ENCODE data around the gene MME. TPM values are rescaled to one million over a fixed set of nuclear protein-coding genes. Genes with fewer than 3 reads are reported as not detected.

The MME gene
- total RNA-seq, 1 donor = 102 TPM

DNA sequence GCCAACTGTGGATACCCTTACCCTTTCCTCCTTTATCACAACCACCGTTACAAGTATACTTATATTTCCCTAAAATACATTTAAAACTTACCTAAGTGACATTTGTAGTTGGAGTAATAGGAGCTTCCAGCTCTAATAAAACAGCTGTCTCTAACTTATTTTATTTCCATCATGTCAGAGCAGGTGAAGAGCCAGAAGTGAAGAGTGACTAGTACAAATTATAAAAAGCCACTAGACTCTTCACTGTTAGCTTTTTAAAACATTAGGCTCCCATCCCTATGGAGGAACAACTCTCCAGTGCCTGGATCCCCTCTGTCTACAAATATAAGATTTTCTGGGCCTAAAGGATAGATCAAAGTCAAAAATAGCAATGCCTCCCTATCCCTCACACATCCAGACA lies 102.3 kb downstream of the MME start:
- H3K27ac ChIP-seq (ENCODE audit: low read depth, low read length) = no peak overlapping the region
- H4K20me1 ChIP-seq (ENCODE audit: insufficient read depth, low read length) = no peaks in the 10 kb centered on the region
- no peak overlapping the region for H3K4me3 ChIP-seq (ENCODE audit: insufficient read depth, low read length)
- H2AFZ ChIP-seq (ENCODE audit: low read length) = no peak overlapping the region
- TF ChIP-seq, protein P1, sequence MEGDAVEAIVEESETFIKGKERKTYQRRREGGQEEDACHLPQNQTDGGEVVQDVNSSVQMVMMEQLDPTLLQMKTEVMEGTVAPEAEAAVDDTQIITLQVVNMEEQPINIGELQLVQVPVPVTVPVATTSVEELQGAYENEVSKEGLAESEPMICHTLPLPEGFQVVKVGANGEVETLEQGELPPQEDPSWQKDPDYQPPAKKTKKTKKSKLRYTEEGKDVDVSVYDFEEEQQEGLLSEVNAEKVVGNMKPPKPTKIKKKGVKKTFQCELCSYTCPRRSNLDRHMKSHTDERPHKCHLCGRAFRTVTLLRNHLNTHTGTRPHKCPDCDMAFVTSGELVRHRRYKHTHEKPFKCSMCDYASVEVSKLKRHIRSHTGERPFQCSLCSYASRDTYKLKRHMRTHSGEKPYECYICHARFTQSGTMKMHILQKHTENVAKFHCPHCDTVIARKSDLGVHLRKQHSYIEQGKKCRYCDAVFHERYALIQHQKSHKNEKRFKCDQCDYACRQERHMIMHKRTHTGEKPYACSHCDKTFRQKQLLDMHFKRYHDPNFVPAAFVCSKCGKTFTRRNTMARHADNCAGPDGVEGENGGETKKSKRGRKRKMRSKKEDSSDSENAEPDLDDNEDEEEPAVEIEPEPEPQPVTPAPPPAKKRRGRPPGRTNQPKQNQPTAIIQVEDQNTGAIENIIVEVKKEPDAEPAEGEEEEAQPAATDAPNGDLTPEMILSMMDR (IDR thresholded peaks at IDR 0.05; ENCODE audit: extremely low read depth, low read depth, low read length) = no peak
- DNase-seq (ENCODE audit: insufficient read length, low spot score, missing footprints) = no peak
- H3K4me1 ChIP-seq (ENCODE audit: insufficient read depth, low read length) = no peaks in the 10 kb centered on the region
- no peaks in the 10 kb centered on the region for H3K27me3 ChIP-seq (ENCODE audit: insufficient read depth, low read length)
- H3K9me3 ChIP-seq (ENCODE audit: low read depth, low read length) = no peaks in the 10 kb centered on the region
- no peaks in the 10 kb centered on the region for H3K36me3 ChIP-seq (ENCODE audit: insufficient read depth, low read length)
- H3K4me2 ChIP-seq (ENCODE audit: insufficient read depth, low read length) = no peak overlapping the region
- no peaks in the 10 kb centered on the region for H3K79me2 ChIP-seq (ENCODE audit: insufficient read depth, low read length)

DNA sequence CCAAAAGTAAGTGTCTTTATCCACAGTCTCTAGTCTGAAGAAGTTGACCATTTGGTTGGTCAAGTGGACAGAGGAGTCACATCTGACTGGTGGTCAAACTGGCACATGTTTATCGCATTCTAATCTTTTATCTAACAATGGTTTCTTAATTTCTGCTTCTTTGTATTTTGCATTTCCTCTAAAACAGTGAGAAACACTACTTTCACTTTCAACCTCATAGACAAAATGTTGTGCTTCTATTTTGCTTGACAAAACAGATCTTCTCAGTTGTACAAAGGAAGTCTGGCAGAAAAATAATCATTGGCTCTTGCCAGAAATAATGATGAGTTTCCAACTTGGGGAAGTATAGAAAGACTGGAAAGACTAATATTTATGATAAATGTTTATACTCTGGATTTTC lies 103.9 kb downstream of the MME start:
- DNase-seq (ENCODE audit: insufficient read length, low spot score, missing footprints) = no peak
- Histone ChIP-seq H3K4me2 (ENCODE audit: insufficient read depth, low read length) (peak overlapping the region; percentile 15), H4K20me1 (ENCODE audit: insufficient read depth, low read length) (no peaks in the 10 kb centered on the region), H3K36me3 (ENCODE audit: insufficient read depth, low read length) (no peaks in the 10 kb centered on the region), H3K4me1 (ENCODE audit: insufficient read depth, low read length) (no peaks in the 10 kb centered on the region), H2AFZ (ENCODE audit: low read length) (peak overlapping the region; percentile 73), H3K79me2 (ENCODE audit: insufficient read depth, low read length) (no peaks in the 10 kb centered on the region), H3K27me3 (ENCODE audit: insufficient read depth, low read length) (no peaks in the 10 kb centered on the region), H3K4me3 (ENCODE audit: insufficient read depth, low read length) (no peak overlapping the region), H3K27ac (ENCODE audit: low read depth, low read length) (no peak overlapping the region), H3K9me3 (ENCODE audit: low read depth, low read length) (no peaks in the 10 kb centered on the region)
- TF ChIP-seq, protein P1 (IDR thresholded peaks at IDR 0.05; ENCODE audit: extremely low read depth, low read depth, low read length) = no peak

DNA sequence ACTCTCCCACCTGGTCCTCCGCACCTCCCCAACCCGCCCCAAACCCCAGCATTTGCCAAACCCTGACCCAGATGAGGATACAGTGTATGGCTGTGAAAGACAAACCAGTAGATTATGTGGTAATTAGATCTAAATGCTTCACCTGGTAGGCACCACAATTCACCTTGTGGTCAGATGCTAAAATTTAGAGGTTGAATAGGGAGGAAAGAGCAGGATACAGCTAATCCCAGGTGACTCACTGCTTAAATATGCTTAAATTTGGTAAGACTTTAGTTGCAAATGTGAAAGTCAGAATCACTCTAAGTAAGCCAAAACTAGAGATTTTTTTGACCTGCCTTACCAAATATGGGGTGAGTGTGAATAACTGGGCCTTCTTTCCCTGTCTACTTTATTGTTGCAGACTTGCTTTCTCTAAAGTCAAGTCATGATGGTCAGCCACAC lies 105.5 kb downstream of the MME start:
- no peak overlapping the region for H3K4me2 ChIP-seq (ENCODE audit: insufficient read depth, low read length)
- H3K36me3 ChIP-seq (ENCODE audit: insufficient read depth, low read length) = no peaks in the 10 kb centered on the region
- H4K20me1 ChIP-seq (ENCODE audit: insufficient read depth, low read length) = no peaks in the 10 kb centered on the region
- no peak overlapping the region for H3K4me3 ChIP-seq (ENCODE audit: insufficient read depth, low read length)
- no peak overlapping the region for H2AFZ ChIP-seq (ENCODE audit: low read length)
- DNase-seq (ENCODE audit: insufficient read length, low spot score, missing footprints) = peak; percentile 50
- no peaks in the 10 kb centered on the region for H3K4me1 ChIP-seq (ENCODE audit: insufficient read depth, low read length)
- no peak overlapping the region for H3K27ac ChIP-seq (ENCODE audit: low read depth, low read length)
- no peaks in the 10 kb centered on the region for H3K27me3 ChIP-seq (ENCODE audit: insufficient read depth, low read length)
- TF ChIP-seq, protein P1 (IDR thresholded peaks at IDR 0.05; ENCODE audit: extremely low read depth, low read depth, low read length) = no peak
- no peaks in the 10 kb centered on the region for H3K79me2 ChIP-seq (ENCODE audit: insufficient read depth, low read length)
- H3K9me3 ChIP-seq (ENCODE audit: low read depth, low read length) = no peaks in the 10 kb centered on the region

DNA sequence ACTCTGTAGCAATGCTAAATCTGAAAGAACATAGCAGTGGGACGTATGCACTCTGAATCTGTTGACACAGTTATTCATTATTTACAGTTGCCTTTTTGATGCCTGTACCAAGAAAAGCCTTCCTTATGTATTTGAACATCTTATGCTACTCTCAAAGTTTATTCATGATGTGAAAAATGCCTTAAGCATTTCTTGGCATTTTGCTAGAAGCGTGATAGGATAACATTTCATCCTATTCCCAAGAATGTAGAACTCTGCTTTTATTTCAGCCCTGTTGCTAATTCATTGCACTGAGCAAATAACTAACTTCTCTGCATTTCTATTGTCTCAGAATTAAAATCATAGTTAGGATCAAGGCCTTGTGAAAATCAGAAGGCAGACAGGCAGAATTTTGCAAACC lies 107.9 kb downstream of the MME start:
- Histone ChIP-seq H3K27me3 (ENCODE audit: insufficient read depth, low read length) (no peaks in the 10 kb centered on the region), H3K27ac (ENCODE audit: low read depth, low read length) (no peak overlapping the region), H3K4me2 (ENCODE audit: insufficient read depth, low read length) (no peak overlapping the region), H3K79me2 (ENCODE audit: insufficient read depth, low read length) (no peaks in the 10 kb centered on the region), H3K9me3 (ENCODE audit: low read depth, low read length) (no peaks in the 10 kb centered on the region), H4K20me1 (ENCODE audit: insufficient read depth, low read length) (no peaks in the 10 kb centered on the region), H2AFZ (ENCODE audit: low read length) (no peak overlapping the region), H3K36me3 (ENCODE audit: insufficient read depth, low read length) (no peaks in the 10 kb centered on the region), H3K4me3 (ENCODE audit: insufficient read depth, low read length) (no peak overlapping the region), H3K4me1 (ENCODE audit: insufficient read depth, low read length) (no peaks in the 10 kb centered on the region)
- peak; percentile 67 for DNase-seq (ENCODE audit: insufficient read length, low spot score, missing footprints)
- TF ChIP-seq, protein P1 (IDR thresholded peaks at IDR 0.05; ENCODE audit: extremely low read depth, low read depth, low read length) = no peak
